Measurements from ENCODE around the gene ZNF189.
A peak's percentile ranks its signal among the peaks of the same experiment; 100 is the strongest.

The ZNF189 gene

DNA sequence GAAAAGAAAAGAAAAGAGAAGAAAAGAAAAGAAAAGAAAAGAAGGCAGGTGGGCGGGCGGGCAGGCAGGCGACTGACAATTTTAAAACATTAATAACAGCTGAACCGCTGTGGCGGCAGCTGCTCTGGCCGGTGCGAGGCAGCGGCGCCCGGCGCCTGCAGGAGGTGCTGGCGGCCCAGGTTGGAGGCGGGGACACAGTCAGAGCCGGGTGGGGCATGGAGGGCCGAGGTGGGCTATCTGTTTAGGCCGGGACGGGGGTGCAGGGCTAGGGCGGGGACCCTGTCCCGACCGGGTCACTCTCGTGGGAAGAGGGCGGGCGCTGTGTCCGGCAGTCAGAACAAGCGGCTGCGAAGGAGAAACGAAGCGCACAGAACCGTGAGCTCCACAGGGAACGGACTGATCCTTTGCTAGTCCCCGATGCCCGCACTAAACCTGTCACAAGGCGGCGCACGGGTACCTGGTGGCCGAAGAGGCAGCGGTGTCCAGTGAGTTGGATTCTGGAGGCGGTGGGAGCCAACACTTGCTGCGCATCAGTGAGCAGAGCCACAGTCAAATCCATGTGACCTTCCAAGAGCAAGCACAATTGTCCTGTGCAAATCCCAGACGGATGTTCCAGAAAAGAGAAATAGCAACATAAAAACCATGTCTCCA lies 50.5 kb downstream of the ZNF189 start:
- peak; percentile 21 to 34 (median 29) for DNase-seq (ENCODE audit: low read depth in 2 of 3, low spot score in 1 of 3)

DNA sequence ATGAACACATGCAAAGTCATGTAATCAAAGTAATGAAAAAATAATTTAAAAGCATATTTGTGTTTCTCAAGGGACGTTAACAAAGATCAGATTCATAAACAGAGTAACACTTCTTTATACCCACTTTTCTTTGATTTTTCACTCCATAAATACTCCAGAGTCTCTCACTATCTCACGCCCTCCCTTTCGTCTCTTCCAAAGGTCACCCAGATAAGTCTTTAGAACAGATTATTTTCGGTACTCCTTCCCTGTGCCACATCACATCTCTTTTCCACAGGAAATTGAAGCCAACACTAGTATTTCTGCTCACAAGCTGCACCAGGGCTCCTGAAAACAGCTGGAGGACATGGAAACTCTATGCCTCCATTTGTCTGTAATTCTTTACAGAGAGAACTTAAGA lies 52.3 kb downstream of the ZNF189 start:
- no peak for DNase-seq (ENCODE audit: low read depth in 2 of 3, low spot score in 1 of 3)

GRCh38 chr9:101451498-101451897 lies 52.8 kb downstream of the ZNF189 start:
- DNase-seq (ENCODE audit: low read depth in 2 of 3, low spot score in 1 of 3), result no peak

GRCh38 chr9:101453776-101454570 lies 55.3 kb downstream of the ZNF189 start:
- no peak for DNase-seq (ENCODE audit: low read depth in 2 of 3, low spot score in 1 of 3)

GRCh38 chr9:101455656-101456240 lies 57.1 kb downstream of the ZNF189 start:
- DNase-seq (ENCODE audit: low read depth in 2 of 3, low spot score in 1 of 3), result no peak

DNA sequence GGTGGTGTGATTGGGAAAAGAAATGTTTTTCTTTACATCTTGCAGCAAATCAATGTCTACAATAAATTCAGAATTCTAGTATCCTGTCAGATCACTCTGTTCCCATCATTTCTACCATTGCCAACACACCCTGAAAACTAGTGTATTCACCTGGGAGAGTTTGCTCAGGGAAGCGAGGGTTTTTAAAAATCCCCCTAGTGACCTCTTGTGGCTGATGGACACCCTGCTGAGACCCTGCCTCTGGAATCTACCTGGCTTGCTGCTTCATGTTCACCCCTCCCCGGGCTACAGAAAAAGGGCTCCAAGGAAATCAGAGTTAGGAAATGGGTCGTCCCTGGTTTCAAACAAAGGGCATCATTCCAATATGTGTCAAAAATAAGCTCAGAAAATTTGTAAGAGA lies 58.4 kb downstream of the ZNF189 start:
- no peak for DNase-seq (ENCODE audit: low read depth in 2 of 3, low spot score in 1 of 3)

DNA sequence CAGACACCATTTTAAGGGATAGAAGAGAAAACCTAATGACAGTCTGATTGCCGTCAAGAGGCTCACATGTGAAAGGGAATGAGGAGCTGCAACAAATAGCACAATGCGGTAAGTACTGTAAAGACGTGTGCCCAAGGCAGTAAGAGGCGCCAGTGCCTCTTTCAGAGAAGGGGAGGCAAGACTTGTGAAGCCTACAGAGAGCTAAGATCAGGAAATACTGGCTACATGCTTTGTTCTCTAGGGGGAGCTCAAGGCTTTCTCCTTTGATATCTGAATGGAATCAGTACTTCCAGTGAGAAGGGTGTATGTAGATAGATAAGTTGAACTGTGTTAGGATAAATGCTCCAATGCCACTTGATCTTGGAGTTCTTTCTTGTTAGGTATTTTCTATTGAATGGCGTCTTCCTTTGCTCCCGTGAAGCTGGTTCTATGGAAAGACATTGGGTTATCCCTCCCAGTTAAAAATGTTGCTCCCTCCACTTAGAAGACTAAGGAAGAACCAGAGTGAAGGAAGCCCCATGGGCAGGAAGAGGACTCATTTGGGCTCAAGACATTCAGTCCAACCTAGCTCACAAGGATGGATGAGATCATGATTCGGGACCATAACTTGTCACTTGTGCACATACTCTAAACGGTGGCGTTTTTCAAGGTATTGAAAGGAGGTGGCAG lies 60.4 kb downstream of the ZNF189 start:
- DNase-seq (ENCODE audit: low read depth in 2 of 3, low spot score in 1 of 3), result peak in 1 of 3 donors; percentile 9
